IPS-18c (cell line): ENCODE results near the gene RHOT2.

Source experiments
- H3K4me3 ChIP-seq: 2 replicates; pipeline ENCODE4 v1.7.0; 2013; ENCODE audit warnings: low read depth, mild to moderate bottlenecking, low read length, moderate library complexity; ENCODE audit not compliant: insufficient read depth
- H3K9me3 ChIP-seq: one replicate; pipeline ENCODE4 v1.6.1; 2013; ENCODE audit warnings: mild to moderate bottlenecking, low read length, moderate library complexity; ENCODE audit not compliant: control insufficient read depth, insufficient read depth

Gene RHOT2

GRCh38 chr16:667780-668518 is at the start of gene RHOT2:
RHOT2 (plus strand) TSS chr16:668132; CDS start chr16:668200, 68 bp downstream.
- no peaks in the 10 kb centered on the region for H3K9me3 ChIP-seq
- peak within 1 kb of the TSS; percentile 87 for H3K4me3 ChIP-seq

GRCh38 chr16:619476-620100 is 48.3 kb upstream of the RHOT2 start:
- Histone ChIP-seq H3K4me3 (no peak overlapping the region), H3K9me3 (no peaks in the 10 kb centered on the region)

DNA sequence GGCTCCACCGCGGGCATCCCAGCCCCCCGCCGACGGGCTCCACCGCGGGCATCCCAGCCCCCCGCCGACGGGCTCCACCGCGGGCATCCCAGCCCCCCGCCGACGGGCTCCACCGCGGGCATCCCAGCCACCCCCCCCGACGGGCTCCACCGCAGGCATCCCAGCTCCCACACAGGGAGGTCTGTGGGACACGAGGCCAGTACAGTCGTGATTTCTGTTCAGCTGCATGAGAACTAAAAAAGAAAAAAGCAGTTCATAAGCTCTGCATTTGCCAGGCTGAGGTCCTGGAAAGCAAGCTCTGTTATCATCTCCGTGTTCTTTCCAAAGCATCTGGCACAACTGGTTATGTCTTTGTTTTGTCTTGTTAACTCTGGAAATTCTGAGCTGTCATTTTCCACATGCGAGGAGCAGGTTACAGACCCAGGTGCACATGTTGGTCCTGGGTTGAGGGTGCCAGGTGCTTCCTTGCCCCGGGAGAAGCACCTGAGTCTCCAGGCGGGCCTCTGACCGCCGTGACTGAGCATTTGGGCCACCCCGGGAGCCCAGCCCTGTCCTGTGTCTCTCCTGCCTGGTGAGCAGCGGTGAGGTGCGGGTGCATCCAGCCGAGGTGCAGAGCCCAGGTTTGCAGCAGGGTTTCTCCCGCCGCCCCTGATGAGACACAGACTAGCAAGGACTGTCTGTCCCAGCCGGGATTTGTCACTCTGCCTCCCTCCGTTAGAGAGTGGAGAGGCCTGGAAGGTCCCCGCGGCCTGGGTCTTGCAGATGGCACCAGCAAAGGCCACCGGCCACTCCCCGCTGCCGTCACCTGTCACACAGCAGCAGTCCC is 47.0 kb upstream of the RHOT2 start:
- no peak overlapping the region for H3K4me3 ChIP-seq

GRCh38 chr16:621526-622105 is 46.3 kb upstream of the RHOT2 start:
- no peak overlapping the region for H3K4me3 ChIP-seq
- no peaks in the 10 kb centered on the region for H3K9me3 ChIP-seq

More for the DNA sequence above, 47.0 kb upstream of the RHOT2 start:
- no peaks in the 10 kb centered on the region for H3K9me3 ChIP-seq

- no peak overlapping the region for H3K4me3 ChIP-seq
- no peaks in the 10 kb centered on the region for H3K9me3 ChIP-seq
Observed at GRCh38 chr16:622920-623280, 45.0 kb upstream of the RHOT2 start.

DNA sequence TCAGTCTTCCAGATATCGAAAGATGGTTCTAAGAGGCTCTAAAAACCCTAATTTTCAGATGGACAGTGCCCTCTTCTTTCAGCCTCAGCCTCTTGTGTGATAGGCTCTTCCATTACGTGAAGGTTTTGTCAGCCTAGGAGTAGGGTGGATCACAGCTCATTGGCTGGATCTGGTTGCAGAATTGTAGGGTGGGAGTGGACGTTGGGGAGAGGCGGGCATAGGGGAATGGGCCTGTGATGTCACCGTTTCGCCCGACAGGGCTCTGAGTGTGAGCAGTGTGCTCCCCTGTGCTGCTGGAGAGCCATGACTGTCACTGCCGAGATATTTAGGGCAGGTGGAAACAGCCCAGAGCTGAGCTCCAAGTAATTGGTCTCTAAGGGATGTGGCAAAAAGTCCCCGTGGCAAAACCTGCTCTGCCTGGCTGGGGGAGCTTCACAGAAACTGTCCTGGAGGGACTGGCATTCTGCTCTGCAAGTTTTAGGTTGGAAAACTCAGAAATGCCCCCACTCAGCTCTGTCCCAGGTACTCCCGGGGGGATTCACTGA is 43.3 kb upstream of the RHOT2 start:
- no peaks in the 10 kb centered on the region for H3K9me3 ChIP-seq

DNA sequence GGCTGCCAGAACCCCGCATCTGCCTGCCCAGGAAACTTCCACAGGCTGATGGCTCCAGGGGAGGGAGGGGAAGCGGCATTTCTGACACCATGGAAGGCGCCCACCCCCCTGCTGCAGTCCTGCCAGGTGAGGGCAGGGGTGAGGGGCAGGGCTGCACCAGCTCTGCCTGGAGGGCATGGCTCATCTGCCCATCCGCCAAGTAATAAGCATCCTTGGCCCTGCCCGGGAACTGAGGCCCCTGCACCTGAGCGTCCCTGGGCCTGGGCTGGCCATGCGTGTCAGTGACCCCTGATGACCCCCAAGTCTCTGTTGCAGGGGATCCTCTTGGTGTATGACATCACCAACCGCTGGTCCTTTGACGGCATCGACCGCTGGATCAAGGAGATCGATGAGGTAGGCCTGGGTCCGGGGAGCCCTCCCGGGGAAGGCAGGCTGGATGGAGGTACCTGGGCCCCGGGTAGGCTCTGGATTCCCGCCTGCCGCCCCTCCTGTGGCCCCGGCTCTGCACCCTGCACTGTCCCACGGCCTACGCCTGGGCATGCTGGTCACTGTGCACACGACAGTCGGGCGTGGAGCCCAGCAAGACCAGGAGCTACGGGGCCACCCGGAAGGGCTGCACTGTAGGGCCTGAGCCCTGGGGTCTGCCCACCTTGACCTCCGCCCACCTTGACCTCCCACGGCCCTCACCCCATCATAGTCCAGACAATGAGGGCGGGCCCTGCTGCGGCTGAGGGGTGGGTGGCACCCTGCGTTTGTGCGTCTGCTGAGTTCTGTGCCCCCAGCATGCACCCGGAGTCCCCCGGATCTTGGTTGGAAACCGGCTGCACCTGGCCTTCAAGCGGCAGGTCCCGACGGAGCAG is 42.6 kb upstream of the RHOT2 start:
- Histone ChIP-seq H3K4me3 (no peak overlapping the region), H3K9me3 (no peaks in the 10 kb centered on the region)

More for the DNA sequence above, 43.3 kb upstream of the RHOT2 start:
- H3K4me3 ChIP-seq: no peak overlapping the region

DNA sequence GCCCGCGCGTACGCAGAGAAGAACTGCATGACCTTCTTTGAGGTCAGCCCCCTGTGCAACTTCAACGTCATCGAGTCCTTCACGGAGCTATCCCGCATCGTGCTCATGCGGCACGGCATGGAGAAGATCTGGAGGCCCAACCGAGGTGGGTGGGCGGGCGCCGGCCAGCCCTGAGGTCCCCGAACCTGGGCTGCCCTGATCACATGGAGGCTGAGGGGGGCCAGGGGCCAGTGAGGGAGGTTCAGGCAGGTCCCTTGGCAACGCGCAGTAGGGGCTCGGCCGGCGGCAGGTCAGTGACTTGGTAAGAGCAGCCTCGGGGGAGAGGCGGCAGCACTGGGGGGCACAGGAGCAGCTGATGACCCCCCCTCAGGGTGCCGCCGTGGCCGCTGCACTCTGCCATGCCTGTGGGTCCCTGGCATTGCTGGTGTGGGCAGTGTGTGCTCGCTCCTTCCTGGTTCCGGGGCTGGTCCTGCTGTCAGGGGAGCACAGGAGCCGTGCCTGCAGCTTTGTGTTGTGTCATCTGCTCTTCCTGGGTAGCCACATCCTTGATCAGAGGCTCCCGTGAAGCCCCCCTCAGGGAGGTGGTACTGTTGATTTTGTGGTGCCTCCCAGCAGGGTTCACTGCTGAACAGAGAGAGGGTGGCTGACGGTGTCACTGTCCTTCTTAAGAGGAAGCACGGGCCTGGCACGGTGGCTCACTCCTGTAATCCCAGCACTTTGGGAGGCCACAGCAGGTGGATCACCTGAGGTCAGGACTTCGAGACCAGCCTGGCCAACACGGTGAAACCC is 41.8 kb upstream of the RHOT2 start:
- no peaks in the 10 kb centered on the region for H3K9me3 ChIP-seq
- H3K4me3 ChIP-seq: no peak overlapping the region

DNA sequence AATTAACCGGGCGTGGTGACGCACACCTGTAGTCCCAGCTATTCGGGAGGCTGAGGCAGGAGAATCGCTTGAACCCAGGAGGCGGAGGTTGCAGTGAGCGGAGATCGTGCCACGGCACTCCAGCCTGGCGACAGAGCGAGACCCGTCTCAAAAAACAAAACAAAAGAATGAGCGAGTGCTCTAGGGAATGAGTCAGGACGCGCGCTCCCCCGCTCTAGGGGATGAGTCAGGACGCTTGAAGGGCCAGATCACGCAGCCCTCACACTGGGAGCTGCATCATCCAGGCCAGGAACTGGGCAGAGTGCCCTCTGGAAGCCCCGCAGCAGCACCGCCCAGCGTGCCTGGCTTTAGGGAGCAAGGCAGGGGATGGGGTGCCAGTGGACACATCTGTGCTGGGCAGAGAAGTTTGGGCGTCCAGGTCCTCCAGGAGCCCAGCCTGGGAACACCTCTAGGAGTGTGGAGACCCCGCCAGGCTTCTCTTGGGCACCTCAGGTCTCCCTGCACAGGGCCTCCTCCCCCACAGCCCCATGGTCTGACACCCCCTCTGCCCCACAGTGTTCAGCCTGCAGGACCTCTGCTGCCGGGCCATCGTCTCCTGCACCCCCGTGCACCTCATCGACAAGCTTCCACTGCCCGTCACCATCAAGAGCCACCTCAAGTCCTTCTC is 41.0 kb upstream of the RHOT2 start:
- Histone ChIP-seq H3K9me3 (no peaks in the 10 kb centered on the region), H3K4me3 (no peak overlapping the region)

GRCh38 chr16:627454-628239 is 40.3 kb upstream of the RHOT2 start:
- Histone ChIP-seq H3K9me3 (no peaks in the 10 kb centered on the region), H3K4me3 (no peak overlapping the region)

DNA sequence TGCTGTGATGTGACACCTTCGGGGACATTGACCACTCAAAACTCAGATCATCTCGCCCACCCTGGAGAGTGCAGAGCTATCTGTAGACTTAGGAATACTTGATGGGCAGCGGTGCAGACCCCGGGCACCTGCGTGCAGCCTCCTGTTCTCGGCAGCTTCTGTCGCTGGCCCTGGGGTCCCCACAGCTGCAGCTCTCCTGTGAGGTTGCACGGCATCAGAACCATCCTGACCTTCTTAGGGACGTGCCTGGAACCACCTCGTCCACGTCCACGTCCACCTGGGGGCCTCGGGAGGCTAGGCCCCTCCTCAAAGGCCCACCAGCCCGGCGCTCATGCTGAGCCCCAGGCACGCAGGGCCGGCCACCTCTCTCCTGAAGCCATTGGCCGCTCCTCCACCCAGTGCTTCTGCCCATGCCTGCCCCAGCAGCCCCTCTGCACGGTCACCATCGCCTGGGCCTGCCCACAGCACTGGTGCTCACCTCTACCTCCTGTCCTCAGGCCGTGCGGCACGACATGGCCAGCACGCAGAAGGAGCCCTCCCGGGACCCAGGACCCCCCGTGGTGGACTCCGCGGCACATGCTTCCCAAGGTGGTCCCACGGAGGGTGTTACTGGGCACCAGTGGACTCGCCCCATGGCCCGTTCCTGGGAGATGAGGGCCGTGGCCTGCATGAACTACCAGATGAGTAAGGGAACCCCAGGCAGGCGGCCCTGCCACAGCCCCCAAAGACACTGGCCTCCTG is 39.4 kb upstream of the RHOT2 start:
- H3K4me3 ChIP-seq: no peak overlapping the region
- no peaks in the 10 kb centered on the region for H3K9me3 ChIP-seq

GRCh38 chr16:629185-629832 is 38.6 kb upstream of the RHOT2 start:
- Histone ChIP-seq H3K9me3 (no peaks in the 10 kb centered on the region), H3K4me3 (no peak overlapping the region)

DNA sequence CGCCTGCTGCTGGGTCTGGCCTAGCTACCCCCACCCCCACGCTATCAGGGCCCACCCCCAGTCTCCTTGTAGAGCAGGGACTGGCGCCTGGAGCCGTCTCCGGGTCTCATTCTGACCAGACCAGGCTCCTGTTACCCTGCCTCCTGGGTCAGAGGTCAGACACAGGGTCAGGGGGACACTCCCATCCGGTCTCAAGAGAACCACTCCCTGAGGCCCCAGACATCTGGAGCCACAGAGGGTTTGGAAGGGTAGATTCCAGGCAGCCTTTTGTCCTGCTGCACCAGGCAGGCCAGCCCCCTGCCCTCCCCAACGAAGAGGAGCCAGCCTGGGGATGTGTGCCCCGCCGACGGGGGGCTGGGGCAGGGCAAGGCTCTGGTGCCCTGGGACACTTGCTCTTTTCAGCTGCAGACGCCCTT is 38.1 kb upstream of the RHOT2 start:
- no peaks in the 10 kb centered on the region for H3K9me3 ChIP-seq
- no peak overlapping the region for H3K4me3 ChIP-seq
